K562 (cell line): ENCODE measurements around the gene POLR3E.

ENCODE experiments used
- CTCF ChIP-seq, 3 experiments: IDR thresholded peaks in 2 of 3; conservative IDR thresholded peaks in 1 of 3; 2 replicates each; pipeline ENCODE4 v1.5.1; 2011 to 2012; ENCODE audit warnings: low read length in 3 of 3, mild to moderate bottlenecking in 3 of 3, control low read depth in 2 of 3, improper control_type of control experiment in 1 of 3, inconsistent platforms in 1 of 3, low read depth in 1 of 3, mixed read lengths in 1 of 3, moderate library complexity in 1 of 3; ENCODE audit not compliant: insufficient read depth in 2 of 3
- ELF2 ChIP-seq: fragments of 250-450 bp; sonication (Bioruptor Pico); IDR thresholded peaks from 2 replicates; pipeline ENCODE4 v1.5.0; 2021; ENCODE audit warnings: mild to moderate bottlenecking
- MXI1 ChIP-seq: IDR thresholded peaks from 2 replicates; pipeline ENCODE4 v1.6.1; 2011; ENCODE audit warnings: low read depth, mild to moderate bottlenecking, improper control_type of control experiment, low read length

GRCh38 chr16:22324787-22325597 lies 27.8 kb downstream of the POLR3E start:
- TF ChIP-seq CTCF (IDR thresholded peaks at IDR 0.05 in 2 of 3, conservative IDR thresholded peaks at IDR 0.05 in 1 of 3; ENCODE audit: insufficient read depth in 2 of 3, low read depth in 1 of 3, low read length in 3 of 3) (no peak), MXI1 (no peak), ELF2 (CRISPR knock-in tag) (no peak)
